Lower leg skin (tissue), 3 donors: ENCODE results near the gene IGF2.

Experiments used
- CTCF ChIP-seq, 3 donors: fragments of 450-650 bp; IDR thresholded peaks; one replicate each; pipeline ENCODE4 v1.5.1; 2016; ENCODE audit warnings: antibody characterized with exemption in 3 of 3, mild to moderate bottlenecking in 3 of 3, moderate library complexity in 2 of 3
- POLR2A ChIP-seq, 2 donors: fragments of 450-650 bp; IDR thresholded peaks; one replicate each; pipeline ENCODE4 v1.6.1; 2016 to 2017; ENCODE audit warnings: antibody characterized with exemption in 2 of 2, mild to moderate bottlenecking in 1 of 2, moderate library complexity in 1 of 2

GRCh38 chr11:2151500-2152257, 12.5 kb upstream of the IGF2 start:
- TF ChIP-seq POLR2A (IDR thresholded peaks at IDR 0.05) (no peak), CTCF (IDR thresholded peaks at IDR 0.05) (peak in 1 of 3 donors; percentile 83)
